Measurements from ENCODE around the gene IFT172.

The IFT172 gene

GRCh38 chr2:27498975-27499374 is 9.4 kb upstream of the IFT172 start:
- no peak overlapping the region for H3K9ac ChIP-seq (ENCODE audit: low read depth, low read length)

GRCh38 chr2:27497288-27497627 is 7.7 kb upstream of the IFT172 start:
- H3K9ac ChIP-seq (ENCODE audit: low read depth, low read length), result no peak overlapping the region
- H3K36me3 ChIP-seq (ENCODE audit: insufficient read depth, low read length), result no peaks in the 10 kb centered on the region

More at GRCh38 chr2:27498975-27499374, 9.4 kb upstream of the IFT172 start:
- H3K9me3 ChIP-seq (ENCODE audit: control insufficient read depth, insufficient read depth, low read length), result no peaks in the 10 kb centered on the region
- peaks cover 13% of the 10 kb centered on the region; the same call in 1 of the 2 replicates for H3K4me1 ChIP-seq (ENCODE audit: insufficient read depth, low read length)
- no peaks in the 10 kb centered on the region for H3K36me3 ChIP-seq (ENCODE audit: insufficient read depth, low read length)

GRCh38 chr2:27496357-27497287 is 7.1 kb upstream of the IFT172 start, which contains the start of gene GCKR:
Gene GCKR, plus strand, starts transcription at chr2:27496839. Its CDS starts 66 bp downstream, at chr2:27496905.
- H3K36me3 ChIP-seq (ENCODE audit: insufficient read depth, low read length), result no peaks in the 10 kb centered on the region
- peak within 1 kb of the TSS; percentile 64; the same call in 1 of the 2 replicates for H3K9ac ChIP-seq (ENCODE audit: low read depth, low read length)
- H3K9me3 ChIP-seq (ENCODE audit: control insufficient read depth, insufficient read depth, low read length), result no peaks in the 10 kb centered on the region
- H3K4me1 ChIP-seq (ENCODE audit: insufficient read depth, low read length), result peaks cover 7% of the 10 kb centered on the region; the same call in 1 of the 2 replicates

More at GRCh38 chr2:27497288-27497627, 7.7 kb upstream of the IFT172 start:
- H3K4me1 ChIP-seq (ENCODE audit: insufficient read depth, low read length), result peaks cover 7% of the 10 kb centered on the region; the same call in 1 of the 2 replicates
- no peaks in the 10 kb centered on the region for H3K9me3 ChIP-seq (ENCODE audit: control insufficient read depth, insufficient read depth, low read length)

GRCh38 chr2:27495840-27496356 is 6.4 kb upstream of the IFT172 start:
- H3K36me3 ChIP-seq (ENCODE audit: insufficient read depth, low read length), result no peaks in the 10 kb centered on the region
- H3K9ac ChIP-seq (ENCODE audit: low read depth, low read length), result peak overlapping the region; percentile 64; the same call in 1 of the 2 replicates
- H3K9me3 ChIP-seq (ENCODE audit: control insufficient read depth, insufficient read depth, low read length), result no peaks in the 10 kb centered on the region
- H3K4me1 ChIP-seq (ENCODE audit: insufficient read depth, low read length), result peaks cover 7% of the 10 kb centered on the region; the same call in 1 of the 2 replicates

- H3K9me3 ChIP-seq (ENCODE audit: control insufficient read depth, insufficient read depth, low read length), result no peaks in the 10 kb centered on the region
- peaks cover 7% of the 10 kb centered on the region; the same call in 1 of the 2 replicates for H3K4me1 ChIP-seq (ENCODE audit: insufficient read depth, low read length)
- no peaks in the 10 kb centered on the region for H3K36me3 ChIP-seq (ENCODE audit: insufficient read depth, low read length)
- peak within 1 kb of the TSS; percentile 64 for H3K9ac ChIP-seq (ENCODE audit: low read depth, low read length)
Observed at GRCh38 chr2:27494944-27495554, 5.5 kb upstream of the IFT172 start, which contains the start of gene FNDC4. Gene FNDC4, minus strand, starts transcription at chr2:27495200. Its CDS starts 521 bp downstream, at chr2:27494679.

- no peaks in the 10 kb centered on the region for H3K36me3 ChIP-seq (ENCODE audit: insufficient read depth, low read length)
- no peaks in the 10 kb centered on the region for H3K9me3 ChIP-seq (ENCODE audit: control insufficient read depth, insufficient read depth, low read length)
- H3K4me1 ChIP-seq (ENCODE audit: insufficient read depth, low read length), result peaks cover 7% of the 10 kb centered on the region; the same call in 1 of the 2 replicates
- H3K9ac ChIP-seq (ENCODE audit: low read depth, low read length), result peak overlapping the region; percentile 64
Observed at GRCh38 chr2:27494284-27494943, 4.9 kb upstream of the IFT172 start.

- Histone ChIP-seq H3K9me3 (ENCODE audit: control insufficient read depth, insufficient read depth, low read length) (no peaks in the 10 kb centered on the region), H3K36me3 (ENCODE audit: insufficient read depth, low read length) (no peaks in the 10 kb centered on the region), H3K4me1 (ENCODE audit: insufficient read depth, low read length) (peaks cover 7% of the 10 kb centered on the region; the same call in 1 of the 2 replicates), H3K9ac (ENCODE audit: low read depth, low read length) (peak overlapping the region; percentile 64; the same call in 1 of the 2 replicates)
Observed at GRCh38 chr2:27493948-27494283, 4.4 kb upstream of the IFT172 start.

- H3K4me1 ChIP-seq (ENCODE audit: insufficient read depth, low read length), result peaks cover 7% of the 10 kb centered on the region; the same call in 1 of the 2 replicates
- no peak overlapping the region for H3K9ac ChIP-seq (ENCODE audit: low read depth, low read length)
- no peaks in the 10 kb centered on the region for H3K36me3 ChIP-seq (ENCODE audit: insufficient read depth, low read length)
- H3K9me3 ChIP-seq (ENCODE audit: control insufficient read depth, insufficient read depth, low read length), result no peaks in the 10 kb centered on the region
Observed at GRCh38 chr2:27492557-27492956, 3.0 kb upstream of the IFT172 start.

GRCh38 chr2:27489118-27489497 is 435 bp downstream of the IFT172 start:
- Histone ChIP-seq H3K36me3 (ENCODE audit: insufficient read depth, low read length) (no peaks in the 10 kb centered on the region), H3K9ac (ENCODE audit: low read depth, low read length) (peak overlapping the region; percentile 62; the same call in 1 of the 2 replicates), H3K9me3 (ENCODE audit: control insufficient read depth, insufficient read depth, low read length) (no peaks in the 10 kb centered on the region), H3K4me1 (ENCODE audit: insufficient read depth, low read length) (no peaks in the 10 kb centered on the region)

GRCh38 chr2:27485496-27485895 is 4.0 kb downstream of the IFT172 start:
- H3K9me3 ChIP-seq (ENCODE audit: control insufficient read depth, insufficient read depth, low read length), result no peaks in the 10 kb centered on the region
- H3K36me3 ChIP-seq (ENCODE audit: insufficient read depth, low read length), result peaks cover 5% of the 10 kb centered on the region; the same call in 1 of the 2 replicates
- no peaks in the 10 kb centered on the region for H3K4me1 ChIP-seq (ENCODE audit: insufficient read depth, low read length)
- H3K9ac ChIP-seq (ENCODE audit: low read depth, low read length), result no peak overlapping the region

- Histone ChIP-seq H3K4me1 (ENCODE audit: insufficient read depth, low read length) (no peaks in the 10 kb centered on the region), H3K36me3 (ENCODE audit: insufficient read depth, low read length) (no peaks in the 10 kb centered on the region; the same call in 1 of the 2 replicates), H3K9ac (ENCODE audit: low read depth, low read length) (no peak overlapping the region), H3K9me3 (ENCODE audit: control insufficient read depth, insufficient read depth, low read length) (no peaks in the 10 kb centered on the region)
Observed at GRCh38 chr2:27471961-27472360, 17.6 kb downstream of the IFT172 start.

GRCh38 chr2:27464443-27464842 is 25.1 kb downstream of the IFT172 start:
- Histone ChIP-seq H3K9me3 (ENCODE audit: control insufficient read depth, insufficient read depth, low read length) (no peaks in the 10 kb centered on the region), H3K9ac (ENCODE audit: low read depth, low read length) (no peak overlapping the region), H3K36me3 (ENCODE audit: insufficient read depth, low read length) (no peaks in the 10 kb centered on the region; the same call in none of the 2 replicates), H3K4me1 (ENCODE audit: insufficient read depth, low read length) (peaks cover 8% of the 10 kb centered on the region; the same call in 1 of the 2 replicates)

- Histone ChIP-seq H3K9me3 (ENCODE audit: control insufficient read depth, insufficient read depth, low read length) (no peaks in the 10 kb centered on the region), H3K36me3 (ENCODE audit: insufficient read depth, low read length) (peaks cover 5% of the 10 kb centered on the region), H3K4me1 (ENCODE audit: insufficient read depth, low read length) (peaks cover 10% of the 10 kb centered on the region; the same call in 1 of the 2 replicates), H3K9ac (ENCODE audit: low read depth, low read length) (no peak overlapping the region; the same call in 1 of the 2 replicates)
Observed at GRCh38 chr2:27461118-27461517, 28.4 kb downstream of the IFT172 start.

GRCh38 chr2:27453968-27454367 is 35.6 kb downstream of the IFT172 start:
- no peaks in the 10 kb centered on the region for H3K9me3 ChIP-seq (ENCODE audit: control insufficient read depth, insufficient read depth, low read length)
- no peak overlapping the region for H3K9ac ChIP-seq (ENCODE audit: low read depth, low read length)
- H3K36me3 ChIP-seq (ENCODE audit: insufficient read depth, low read length), result peaks cover 10% of the 10 kb centered on the region
- H3K4me1 ChIP-seq (ENCODE audit: insufficient read depth, low read length), result no peaks in the 10 kb centered on the region

Measured in ES-I3 (cell line).